ENCODE data around the gene DPP6.
"Not testable (repeated sequence)": the region's sequence is repeated elsewhere in the genome, so short reads cannot be mapped to it uniquely, and the experiment has no call there.

The DPP6 gene

DNA sequence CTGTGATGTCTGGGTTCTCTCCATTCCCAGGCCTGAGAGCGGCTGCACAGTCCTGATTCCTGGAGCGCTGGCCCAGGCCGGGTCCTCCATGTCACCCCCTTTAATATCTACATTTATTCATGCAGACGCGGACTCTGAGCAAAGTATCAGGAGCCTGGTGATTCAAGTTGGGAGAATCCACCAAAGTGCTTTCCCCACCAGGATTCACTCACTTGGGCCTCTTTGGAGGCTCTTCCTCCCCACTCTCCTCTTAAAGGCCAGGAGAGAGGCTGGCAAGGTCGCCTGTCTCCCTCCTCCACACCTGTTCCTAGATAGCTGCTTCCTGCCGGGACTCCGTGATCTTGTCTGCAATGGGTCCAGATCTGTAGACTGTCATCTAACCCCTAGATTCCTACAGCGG lies 98.5 kb downstream of the DPP6 start:
- not testable (repeated sequence) for DNase-seq

DNA sequence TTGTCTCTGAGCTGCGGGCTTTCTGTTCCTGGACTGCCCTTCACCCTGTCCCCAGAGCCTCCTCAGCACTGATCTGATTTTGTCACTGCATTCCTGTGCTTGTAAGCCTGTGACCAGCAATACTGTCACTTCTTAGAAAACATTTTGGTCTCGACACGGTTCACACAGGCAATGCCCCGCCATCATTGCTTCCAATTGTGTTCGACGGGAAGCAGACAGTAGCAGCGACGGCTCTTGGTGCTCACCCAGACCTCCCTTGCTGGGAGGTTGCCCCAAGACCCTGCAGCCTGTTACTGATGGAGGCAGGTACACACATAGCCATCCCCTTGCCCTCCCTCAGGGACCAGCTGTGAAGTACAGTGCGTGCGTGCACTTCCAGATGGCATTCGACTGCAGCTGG lies 99.1 kb downstream of the DPP6 start:
- DNase-seq: not testable (repeated sequence)

DNA sequence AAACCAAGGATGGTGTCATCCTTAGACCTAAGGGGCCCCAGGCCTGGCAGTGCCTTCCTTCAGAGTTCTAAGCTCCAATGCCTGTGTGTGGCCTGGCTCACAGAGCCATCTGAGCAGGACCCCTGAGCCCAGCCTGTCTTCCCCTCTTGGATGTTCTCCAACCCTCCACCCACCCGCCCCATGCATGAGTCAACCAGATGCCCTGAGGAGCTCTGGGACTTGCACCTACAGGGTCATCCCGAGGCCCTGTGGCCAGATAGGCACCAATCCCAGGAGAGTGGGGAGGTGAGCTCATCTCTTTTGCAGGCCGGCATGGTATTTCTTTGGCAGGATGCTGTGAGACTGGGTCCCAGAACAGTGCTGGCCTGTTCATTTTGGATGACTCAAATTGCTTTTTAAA lies 103.7 kb downstream of the DPP6 start:
- not testable (repeated sequence) for DNase-seq

DNA sequence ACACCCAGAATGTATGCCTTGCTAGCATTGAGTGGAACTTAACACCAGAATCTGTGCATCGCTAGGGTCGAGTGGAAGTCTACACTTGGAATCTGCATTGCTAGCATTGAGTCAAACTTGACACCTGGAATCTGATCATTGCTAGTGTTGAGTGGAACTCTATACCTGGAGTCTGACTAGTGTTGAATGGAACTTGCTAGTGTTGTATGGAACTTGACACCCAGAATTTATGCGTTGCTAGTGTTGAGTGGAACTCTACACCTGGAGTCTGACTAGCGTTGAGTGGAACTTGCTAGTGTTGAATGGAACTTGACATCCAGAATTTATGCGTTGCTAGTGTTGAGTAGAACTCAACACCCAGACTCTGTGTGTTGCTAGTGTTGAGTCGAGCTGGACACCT lies 110.7 kb downstream of the DPP6 start:
- DNase-seq: not testable (repeated sequence)

DNA sequence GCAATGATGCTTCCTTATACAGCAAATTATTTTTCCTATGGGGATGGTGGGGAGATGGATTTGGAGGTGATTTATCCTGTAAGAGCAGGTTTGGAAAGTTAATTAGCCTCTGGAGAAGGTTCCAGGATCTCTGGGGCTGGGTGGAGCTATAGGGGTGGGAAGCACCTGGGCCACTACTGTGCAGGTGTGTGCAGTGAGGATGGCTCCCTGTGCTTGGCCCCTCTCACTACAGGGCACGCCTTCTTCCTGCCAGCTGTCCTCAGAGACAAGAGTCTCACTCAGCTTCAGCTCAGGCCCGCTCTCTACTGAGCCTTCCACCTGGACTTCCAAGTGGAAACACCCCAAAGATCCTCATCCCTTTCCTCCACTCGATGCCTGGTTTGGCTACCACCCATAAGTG lies 111.4 kb downstream of the DPP6 start:
- DNase-seq: not testable (repeated sequence)

DNA sequence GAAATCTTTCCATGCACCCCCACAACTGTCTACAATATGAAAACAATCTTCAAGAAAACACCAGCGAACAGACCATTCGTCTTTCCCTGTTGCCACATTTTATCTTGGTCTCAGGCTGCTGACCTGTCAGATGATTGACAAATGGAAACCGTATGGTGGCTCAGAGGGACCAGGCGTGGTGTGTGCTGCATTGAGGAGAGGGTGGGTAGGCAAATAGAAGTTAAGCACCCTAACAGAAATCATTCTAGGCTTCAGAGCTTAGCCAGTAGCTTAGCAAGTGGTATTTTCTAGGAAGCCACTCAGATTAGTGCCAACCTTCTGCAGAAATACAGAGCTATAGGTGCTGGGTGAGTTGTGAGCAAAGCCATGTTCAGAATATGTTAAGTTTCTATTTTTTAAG lies 114.9 kb downstream of the DPP6 start:
- no peak for DNase-seq

DNA sequence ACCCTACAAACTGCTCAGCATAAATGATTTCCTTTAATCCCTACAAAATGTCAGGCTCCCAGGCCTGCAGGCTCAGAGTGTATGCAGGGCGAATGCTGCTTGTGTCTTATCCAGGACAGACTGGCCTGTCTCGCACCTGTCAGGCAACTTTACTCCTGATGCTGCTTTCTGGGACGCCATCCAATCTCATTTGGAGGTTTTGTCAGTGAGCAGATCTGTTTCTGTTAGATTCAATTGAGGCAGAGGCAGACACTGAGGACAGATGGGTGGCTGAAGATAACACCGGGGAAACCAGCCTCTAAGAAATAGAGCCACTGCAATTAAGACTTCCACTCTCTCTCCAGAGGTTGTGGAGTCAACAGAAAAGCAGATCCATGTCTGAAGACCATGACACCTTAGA lies 115.6 kb downstream of the DPP6 start:
- DNase-seq: no peak

DNA sequence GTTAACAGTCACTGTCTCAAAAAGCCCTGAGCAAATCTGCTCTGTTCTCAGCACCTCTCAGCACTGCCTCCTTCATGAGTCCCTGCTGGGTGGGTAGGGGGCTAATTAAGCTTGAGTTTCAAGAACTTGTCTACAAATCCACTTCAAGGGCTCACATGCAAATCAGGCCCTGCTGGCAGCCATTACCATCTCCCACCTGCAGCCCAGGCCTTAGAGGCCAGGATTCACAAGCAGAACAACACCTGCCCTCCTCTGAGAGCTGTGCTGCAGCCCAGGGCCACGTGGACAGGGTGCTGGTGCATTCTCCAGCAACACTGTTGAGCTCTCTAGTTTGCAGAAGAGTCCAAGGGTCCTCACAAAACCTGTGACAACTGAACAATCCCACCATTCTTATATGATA lies 119.2 kb downstream of the DPP6 start:
- no peak for DNase-seq

DNA sequence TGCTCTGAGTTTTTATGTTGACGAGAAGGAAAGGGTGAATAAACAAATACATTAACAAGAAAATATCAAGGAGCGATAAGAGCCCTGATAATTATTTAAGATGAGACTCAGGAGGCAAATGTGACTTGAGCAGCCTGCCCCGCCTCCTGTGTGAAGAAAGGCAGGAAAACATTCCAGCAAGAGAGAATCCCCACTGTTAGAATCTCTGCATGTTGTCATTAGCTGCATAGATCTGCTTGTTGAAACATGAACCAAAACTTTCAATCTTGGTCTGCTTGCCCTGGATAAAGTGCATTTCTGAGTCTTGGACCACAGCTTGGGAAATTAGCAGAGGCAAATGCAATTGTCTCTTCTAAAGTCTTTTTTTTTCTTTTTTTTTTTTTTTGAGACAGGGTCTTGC lies 120.0 kb downstream of the DPP6 start:
- DNase-seq: no peak

DNA sequence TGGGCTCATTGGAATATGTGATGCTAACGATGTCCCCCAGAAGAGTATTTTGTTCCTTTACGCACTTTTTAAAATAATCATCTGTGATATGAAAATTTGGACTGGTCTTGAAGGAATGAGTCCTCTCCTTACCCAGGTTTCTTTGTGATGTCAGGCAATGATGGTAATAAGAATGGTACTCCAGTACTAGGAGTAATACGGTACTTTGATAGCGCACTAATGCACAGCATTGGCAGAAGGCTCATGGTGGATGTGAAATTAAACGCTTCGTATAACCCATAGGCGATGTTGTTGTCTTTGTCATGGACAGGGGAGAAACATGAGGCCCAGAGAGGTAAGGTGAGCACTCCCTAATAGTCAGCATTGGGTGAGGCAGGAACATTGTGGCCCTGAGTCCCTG lies 125.4 kb downstream of the DPP6 start:
- no peak for DNase-seq

DNA sequence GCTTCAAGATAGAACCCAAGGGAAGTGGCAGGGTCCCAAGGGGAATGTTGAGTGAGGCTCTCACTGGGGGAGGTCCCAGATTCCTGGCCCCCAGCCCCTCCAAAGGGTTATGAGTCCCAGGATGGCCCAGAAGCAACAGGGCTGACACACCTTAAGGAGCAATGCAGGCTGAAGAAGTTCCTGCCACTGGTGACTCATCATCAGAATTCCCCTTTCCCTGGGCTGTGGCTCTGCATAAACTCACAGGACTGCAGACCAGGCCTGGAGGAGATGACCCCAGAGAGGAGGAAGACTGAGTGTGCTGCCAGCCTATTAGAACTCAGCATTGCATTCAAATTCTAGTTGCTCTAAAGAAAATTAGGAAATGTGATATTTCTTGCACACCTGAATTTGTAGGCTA lies 126.7 kb downstream of the DPP6 start:
- no peak for DNase-seq

DNA sequence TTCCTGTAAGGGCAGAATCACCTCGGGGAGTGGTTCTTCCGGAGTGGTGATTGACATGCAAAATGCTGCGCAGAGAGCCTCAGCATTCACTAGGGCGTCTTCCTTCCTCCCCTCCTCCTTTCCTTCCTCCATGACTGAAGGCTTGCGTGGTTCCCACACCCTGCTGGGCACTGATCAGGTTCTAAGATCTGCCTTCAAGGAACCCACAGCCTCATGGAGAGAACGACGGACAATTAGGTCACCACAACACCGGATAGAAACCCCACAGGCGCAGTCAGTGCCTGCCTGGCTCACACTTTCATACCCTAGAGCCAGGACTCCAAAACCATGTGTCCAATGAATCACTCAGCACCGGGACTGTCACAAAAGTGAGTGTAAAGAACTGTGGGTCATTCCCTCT lies 131.3 kb downstream of the DPP6 start:
- DNase-seq: no peak

DNA sequence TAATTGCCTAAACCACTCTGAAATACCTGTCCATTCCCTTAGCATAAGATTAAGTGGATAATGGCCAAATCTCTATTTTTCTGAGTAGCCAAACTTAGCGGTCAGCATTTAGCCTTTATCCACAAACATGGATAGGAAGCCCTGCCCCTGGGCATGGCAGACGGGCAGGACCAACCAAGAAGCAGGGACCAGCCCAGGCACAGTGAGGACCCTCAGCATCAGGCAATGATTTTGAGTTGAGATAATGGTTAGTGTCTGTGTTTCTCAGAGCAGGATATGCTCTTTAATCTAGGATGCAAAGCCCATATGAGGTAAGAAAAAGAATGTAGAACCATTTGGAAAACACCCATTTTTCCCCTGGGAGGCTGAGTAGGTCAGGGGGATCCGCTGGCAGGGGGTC lies 131.7 kb downstream of the DPP6 start:
- no peak for DNase-seq

DNA sequence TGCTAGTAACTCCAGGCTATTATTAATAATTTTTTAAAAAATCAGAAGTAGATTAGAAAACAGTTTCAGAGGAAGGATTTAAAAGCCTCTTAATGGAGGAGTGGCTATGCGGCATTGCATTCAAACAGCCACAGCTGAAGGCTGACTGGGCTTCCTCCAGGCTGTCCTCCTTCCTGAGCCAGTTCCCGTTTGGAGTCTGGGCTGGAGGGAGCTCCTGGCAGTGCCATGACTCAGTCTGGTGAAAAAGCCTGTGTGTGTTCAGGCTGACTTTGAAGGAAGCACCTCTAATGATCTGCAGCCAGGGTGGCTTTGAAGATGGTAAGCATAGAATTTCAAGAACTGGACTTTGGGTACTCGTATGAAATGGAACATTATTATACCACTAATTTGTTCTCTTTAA lies 134.6 kb downstream of the DPP6 start:
- no peak for DNase-seq

DNA sequence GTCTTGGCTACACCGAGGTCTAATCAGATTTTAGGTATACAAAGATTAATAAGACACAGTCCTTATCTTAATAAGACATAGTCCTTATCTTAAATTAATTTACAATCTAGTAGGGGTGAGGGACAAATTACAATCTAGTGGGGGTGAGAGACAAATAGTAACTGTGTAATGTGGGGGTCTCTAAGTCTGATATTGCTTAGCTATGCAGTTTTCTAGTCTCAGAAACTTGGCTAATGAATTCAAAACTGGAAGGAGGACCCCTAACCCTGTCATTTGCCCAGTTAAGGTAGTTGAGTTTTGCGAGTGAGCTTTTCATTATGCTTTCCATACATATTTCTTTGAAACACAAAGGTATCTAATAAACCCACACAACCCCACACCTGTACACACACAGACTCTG lies 136.1 kb downstream of the DPP6 start:
- no peak for DNase-seq

DNA sequence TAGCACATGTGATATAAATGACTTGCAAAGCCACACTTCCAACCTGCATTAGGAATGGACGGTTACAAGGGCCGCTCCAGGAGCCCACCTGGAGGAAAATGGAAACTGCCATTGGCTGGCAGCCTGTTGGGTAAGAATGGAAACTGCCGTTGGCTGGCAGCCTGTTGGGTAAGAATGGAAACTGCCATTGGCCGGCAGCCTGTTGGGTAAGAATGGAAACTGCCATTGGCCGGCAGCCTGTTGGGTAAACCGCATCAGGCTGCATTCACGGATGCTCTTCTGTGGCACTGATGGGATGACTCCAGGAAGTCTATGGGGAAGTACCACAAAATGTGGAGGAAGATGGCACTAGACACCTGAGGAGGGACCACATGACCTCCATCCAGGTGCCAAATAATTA lies 143.1 kb downstream of the DPP6 start:
- no peak for DNase-seq

DNA sequence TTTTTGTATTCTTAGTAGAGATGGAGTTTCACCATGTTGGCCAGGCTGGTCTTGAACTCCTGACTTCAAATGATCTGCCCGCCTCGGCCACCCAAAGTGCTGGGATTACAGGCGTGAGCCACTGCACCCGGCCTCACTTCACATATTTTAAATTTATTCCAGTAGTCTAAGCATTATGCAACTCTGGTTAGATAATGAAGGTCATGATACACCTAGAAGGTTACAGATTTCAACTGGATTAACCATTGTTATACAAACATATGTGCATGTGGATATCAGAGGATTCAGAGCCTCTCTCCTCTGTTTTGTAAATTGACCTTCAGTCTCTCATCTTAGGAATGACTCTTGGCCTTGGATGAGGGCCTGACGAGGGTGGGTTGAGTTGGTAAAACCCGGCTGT lies 146.3 kb downstream of the DPP6 start:
- DNase-seq: no peak

DNA sequence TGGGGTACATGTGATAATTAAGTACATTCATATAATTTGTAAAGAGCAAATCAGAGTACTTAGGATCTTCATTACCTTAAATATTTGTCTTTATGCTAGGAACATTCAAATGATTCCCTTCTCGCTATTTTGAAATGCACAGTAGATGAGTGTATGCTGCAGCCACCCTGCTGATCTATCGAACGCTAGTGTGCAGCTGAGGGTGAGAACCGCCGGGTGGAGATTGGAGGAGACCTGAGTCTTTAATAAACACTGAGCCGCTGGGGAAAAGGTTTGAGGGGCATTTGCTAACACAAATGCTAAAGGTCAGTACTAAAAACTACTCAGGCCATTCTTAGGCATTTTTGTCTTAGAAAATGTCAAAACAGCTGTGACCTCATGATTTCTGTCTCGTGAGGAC lies 148.0 kb downstream of the DPP6 start:
- DNase-seq: no peak

DNA sequence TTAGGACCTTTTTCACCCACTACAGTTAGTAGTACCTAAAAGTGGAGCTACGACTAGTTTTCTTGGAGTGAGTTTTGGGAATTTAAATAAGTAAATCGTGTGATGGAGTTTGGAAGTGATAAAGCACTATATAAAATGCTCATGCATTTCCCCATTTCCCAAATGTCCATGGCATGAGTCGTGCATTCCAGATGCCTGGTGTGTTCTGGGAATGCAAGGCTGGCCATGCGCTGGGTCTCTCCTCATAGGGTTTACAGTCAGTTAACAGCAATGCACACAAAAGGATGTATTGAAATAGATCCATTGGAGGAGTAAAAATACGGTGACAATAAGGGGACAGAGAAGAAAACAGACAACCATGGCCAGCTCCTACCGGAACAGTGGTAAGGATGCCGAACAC lies 149.8 kb downstream of the DPP6 start:
- DNase-seq: no peak

DNA sequence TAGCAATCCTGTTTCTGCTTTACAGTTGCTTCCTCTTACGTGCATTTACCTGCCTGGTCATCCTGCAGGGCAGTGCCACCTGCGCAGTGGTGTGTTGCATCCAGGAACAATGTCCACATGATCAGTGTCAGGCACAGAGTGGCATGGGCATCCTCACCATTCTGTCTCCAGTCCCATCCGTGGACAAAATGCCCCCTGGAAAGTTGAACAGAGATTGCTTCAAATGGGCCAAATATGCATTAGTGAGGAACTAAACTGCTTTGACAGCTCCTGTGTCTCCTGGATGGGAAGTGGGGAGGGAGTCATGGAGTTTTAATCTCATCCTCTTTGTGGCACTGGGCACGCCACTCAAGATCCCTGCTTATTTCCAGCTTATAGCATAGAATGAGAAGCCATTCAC lies 151.8 kb downstream of the DPP6 start:
- DNase-seq: no peak

DNA sequence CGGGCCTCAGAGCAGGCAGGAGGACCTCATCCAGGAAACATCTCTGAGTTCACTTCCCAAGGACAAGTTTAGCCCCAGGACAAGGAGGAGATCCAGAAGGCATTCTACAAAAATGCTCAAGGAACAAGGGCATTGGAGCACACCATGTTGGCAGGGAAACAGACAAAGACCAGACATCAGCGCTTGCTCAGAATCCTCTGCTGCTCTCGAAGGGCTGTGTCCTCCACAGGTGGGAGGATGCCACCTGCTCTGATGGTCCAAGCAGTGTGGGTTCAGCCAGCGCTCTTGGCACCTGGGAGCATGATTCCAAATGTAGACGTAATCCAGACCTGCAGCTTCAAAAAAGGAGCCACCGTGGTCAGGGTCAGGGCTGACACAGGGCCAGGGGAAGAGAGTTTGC lies 160.7 kb downstream of the DPP6 start:
- DNase-seq: no peak

DNA sequence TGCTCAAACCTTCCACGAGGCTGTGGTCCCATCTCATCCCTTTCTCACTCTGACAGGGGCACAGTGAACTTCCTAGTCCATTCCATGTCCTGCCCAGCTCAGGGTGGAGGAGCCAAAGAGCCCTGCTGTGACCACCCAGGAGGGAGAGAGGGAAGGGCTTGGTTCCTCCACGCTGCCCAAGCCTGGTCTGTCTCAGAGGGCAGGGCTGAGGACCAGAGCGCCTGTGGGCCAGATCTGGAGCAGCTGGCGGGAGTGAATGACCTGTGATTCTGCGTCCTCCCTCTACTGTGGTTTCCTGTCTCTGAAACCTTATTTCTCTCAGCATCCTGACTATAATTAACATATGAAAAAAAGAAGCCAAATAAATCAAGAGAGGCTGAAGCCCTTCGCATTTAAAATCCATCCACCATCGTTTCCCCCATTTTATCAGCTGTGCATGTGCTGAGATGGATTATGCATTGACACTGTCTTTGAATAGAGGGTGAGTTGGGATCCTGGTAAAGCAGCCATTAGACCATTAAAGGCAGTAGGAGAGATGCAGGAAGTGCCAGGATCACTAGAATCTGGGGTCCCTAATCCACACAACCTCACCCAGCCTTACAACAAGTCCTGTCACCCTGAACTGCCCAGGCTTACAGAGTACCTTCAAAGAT lies 165.6 kb downstream of the DPP6 start:
- DNase-seq: no peak

DNA sequence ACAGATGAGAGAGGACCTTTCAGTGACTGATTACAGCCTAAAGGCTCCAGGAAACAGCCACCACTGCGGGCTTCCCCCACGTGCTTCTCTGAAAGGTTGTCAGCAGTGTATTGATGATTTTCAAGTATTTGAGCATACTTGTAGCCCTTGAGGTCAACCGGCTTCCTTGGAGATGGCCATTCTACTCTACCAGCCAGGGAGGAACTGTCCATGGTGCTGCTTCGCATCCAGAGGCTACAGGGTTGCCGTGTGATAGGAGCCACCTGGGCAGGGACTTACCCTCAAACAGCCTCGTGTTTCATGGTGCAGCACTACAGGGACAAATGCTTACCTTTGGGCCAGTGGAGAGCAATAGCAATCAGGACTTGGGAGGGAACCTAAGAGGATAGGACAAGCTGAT lies 179.5 kb downstream of the DPP6 start:
- no peak for DNase-seq

DNA sequence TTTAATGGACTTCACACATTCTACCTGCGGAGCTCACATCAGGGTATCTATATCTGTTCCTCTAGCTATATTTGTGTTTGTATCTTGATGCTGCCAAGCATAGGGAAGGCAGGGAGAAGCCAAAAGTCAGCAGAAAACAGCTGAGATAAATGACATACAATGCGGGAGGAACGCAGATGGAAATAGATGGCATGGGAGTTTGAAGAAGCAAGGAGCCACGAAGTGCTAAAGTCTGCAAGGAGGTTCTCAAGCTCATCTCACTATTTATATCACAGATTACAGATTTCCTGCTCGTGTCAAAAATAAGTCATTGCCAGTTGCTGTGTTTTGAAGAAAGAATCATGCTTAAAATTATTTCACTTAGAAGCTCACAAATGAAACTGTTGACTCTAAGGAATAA lies 180.5 kb downstream of the DPP6 start:
- no peak for DNase-seq

DNA sequence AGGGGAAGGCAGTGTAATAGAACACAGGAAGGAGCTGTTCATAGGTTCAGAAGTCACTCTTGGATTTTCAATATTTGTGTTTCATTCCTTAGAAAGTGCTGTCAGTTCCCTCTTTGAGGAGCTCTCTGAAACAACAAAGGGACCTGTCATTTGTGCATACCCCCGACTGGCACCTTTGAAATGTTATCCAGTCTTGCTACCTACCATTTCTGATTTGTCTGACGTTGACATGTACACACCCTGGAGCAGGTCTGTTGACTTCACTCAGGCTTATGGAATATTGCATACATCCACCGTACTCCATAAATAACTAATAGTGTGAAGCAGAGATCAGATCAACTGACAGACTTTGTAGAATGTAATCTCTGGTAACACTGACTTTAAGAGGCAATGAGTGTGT lies 189.8 kb downstream of the DPP6 start:
- no peak for DNase-seq

DNA sequence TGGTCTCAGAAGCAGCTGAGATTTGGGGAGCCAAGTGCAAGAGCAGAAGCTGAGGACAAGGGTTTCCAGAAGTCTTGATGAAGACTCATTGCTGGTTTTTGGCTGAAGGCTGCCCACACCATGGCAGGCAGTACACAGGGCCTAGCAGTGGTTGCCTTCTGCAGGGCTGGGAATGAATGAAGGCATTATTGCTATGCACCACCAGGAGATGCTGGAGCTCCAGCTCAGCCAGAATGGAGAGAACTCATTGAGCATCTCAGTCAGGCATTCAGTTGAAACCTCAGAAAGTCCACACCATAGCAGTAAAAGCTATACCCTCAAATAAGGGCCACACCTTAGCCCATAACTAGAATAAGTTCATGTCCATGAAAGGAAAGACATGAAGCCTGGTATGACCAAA lies 190.5 kb downstream of the DPP6 start:
- DNase-seq: no peak

Data from stimulated activated CD4-positive, alpha-beta T cell treated with anti-CD3 and anti-CD28 coated beads, Interleukin-4, amount 100 ng/mL, for 4 hours (primary cell).